C4-2B (cell line): ENCODE measurements around the gene ZDHHC14.

Source experiments
- CTCF ChIP-seq: fragments of 450-650 bp; conservative IDR thresholded peaks from 2 replicates; pipeline ENCODE4 v1.5.1; 2017; ENCODE audit warnings: mild to moderate bottlenecking
- ZFX ChIP-seq: fragments of 450-650 bp; IDR thresholded peaks from 2 replicates; pipeline ENCODE4 v1.6.1; 2017

- TF ChIP-seq CTCF (no peak), ZFX (no peak)
Observed at GRCh38 chr6:157668713-157669112, 287.7 kb downstream of the ZDHHC14 start.
